NCI-H2227 (cell line): ENCODE results near the gene STRAP.
"Not testable (repeated sequence)": the region's sequence is repeated elsewhere in the genome, so short reads cannot be mapped to it uniquely, and the experiment has no call there.

ENCODE experiments used
- DNase-seq: peaks from one replicate; lab custom pipeline; 2025; ENCODE audit not compliant: unreplicated experiment; lab: John Stamatoyannopoulos, UW

Gene STRAP

GRCh38 chr12:15919418-15919817 is 37.2 kb downstream of the STRAP start:
- no peak for DNase-seq

DNA sequence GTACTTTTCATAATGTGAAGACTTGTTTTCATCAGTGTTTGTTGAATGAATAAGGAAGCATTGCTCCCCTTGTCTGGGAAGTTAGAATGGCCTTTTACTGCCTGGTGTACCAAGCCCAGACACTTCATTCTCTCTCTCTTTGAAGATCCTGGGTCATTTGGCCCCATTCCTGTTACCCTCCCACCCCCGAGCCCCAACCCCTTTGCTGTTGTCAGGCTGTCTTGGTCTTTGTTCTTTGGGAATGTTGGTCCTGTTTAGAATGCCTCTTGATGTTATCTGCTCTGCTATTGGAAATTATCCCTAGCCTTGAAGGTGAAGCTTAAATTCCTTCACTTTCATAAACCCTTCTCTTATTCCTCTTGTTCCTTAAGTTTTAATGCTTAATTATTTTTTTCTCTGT is 42.8 kb downstream of the STRAP start:
- no peak for DNase-seq

DNA sequence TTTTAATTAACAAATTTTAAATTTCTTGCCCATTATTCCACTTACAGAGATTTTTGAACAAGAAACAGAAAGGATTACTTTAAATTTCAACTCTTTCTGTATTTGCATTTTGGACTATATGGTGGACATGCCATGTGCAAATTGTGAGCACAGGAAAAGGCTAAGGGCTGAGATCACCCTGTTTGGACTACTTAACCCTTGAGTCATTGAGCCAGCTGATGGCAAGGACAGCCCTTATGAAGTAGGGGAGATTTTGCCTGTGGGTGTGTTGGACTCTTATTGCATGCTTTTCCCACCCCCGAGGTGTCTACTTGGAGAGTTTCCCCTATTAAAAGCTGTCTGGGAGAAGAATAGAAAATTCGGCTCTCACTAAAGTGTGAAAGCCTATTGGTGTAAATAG is 46.2 kb downstream of the STRAP start:
- DNase-seq: no peak

DNA sequence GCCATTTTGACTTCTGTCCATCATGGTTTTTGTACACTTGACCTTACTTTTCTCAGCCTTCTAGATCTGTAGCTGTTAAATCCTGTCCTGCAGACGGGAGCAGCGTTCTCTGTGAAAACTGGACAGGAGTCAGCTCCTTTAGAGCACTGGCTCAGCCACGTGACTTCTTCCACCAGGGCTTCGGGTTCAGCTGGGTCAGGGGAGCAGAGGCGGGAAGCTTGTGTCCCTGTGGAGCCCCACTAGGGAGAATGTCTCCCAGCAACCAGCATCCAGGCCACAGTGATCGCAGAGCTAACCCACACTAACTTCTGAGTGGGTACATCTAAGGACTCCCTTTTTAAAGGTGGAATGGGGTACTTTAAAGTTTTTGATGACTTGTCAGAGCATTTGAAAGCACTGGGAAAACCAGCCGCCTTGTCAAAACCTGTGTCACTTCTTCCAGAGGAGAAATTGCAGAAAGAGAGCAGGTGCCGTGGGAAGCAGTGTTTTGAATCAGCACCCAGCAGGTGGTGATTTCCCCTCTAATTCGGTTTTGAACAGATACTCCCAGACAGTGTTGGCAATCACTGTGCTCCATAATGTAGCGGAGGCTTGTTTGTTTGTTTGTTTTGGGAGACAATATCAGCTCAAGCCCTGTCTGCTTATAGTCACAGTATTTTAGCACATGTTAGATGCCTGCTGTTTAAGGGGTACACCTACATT is 46.8 kb downstream of the STRAP start:
- peak; percentile 29 for DNase-seq

GRCh38 chr12:15931590-15932053 is 49.4 kb downstream of the STRAP start:
- no peak for DNase-seq

DNA sequence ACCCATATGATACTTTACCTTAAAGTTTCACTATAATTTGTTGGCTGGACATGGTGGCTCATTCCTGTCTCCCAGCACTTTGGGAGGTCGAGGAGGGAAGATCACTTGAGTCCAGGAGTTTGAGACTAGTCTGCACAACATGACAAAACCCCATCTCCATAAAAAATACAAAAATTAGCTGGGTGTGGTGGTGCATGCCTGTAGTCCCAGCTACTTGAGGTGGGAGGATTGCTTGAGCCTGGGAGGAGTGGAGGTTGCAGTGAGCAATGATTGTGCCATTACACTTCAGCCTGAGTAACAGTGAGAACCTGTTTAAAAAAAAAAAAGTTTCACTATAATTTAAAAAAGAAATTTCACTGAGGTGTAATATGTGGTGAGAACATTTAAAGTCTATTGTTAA is 50.1 kb downstream of the STRAP start:
- DNase-seq: no peak

GRCh38 chr12:15932971-15933370 is 50.8 kb downstream of the STRAP start:
- DNase-seq: no peak

- no peak for DNase-seq
These were observed 51.6 kb downstream of the STRAP start for GRCh38 chr12:15933751-15934150.

GRCh38 chr12:15936751-15937150 is 54.6 kb downstream of the STRAP start:
- no peak for DNase-seq

- DNase-seq: no peak
These were observed 55.7 kb downstream of the STRAP start for GRCh38 chr12:15937902-15938301.

DNA sequence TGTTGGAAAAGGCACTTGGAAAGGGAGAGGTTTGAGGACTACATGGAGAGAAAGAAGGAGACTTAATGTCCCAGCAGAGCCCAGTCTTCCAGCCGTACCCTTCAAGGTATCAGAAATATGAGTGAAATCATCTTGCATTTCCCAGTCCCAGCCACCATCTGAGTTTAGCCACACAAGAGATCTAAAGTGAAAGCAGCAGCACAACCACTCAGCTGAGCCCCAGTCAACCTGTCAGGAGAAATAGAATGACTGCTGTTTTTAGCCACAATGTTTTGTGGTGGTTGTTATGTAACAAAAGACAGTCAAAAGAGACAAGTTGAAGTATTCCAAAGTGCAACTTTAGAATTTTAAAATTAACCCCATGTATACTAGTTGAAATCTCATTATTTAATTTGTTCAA is 56.9 kb downstream of the STRAP start:
- DNase-seq: no peak

- DNase-seq: no peak
These were observed 60.3 kb downstream of the STRAP start for GRCh38 chr12:15942475-15942874.

DNA sequence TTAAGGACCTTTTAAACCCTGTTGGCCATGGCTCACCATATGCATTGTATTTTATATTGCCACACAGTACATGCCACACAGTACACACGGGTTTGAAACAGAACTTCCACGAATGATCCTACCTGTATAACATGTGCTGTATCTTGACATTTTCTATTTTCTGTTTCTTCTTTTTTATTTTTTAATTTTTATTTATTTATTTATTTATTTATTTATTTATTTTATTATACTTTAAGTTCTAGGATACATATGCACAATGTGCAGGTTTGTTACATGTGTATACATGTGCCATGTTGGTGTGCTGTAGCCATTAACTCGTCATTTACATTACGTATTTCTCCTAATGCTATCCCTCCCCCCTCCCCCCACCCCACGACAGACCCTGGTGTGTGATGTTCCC is 61.3 kb downstream of the STRAP start:
- not testable (repeated sequence) for DNase-seq

- DNase-seq: not testable (repeated sequence)
These were observed 66.3 kb downstream of the STRAP start for GRCh38 chr12:15948461-15948860.
